ENCODE measurements around the gene GALNT9. TPM values are rescaled to one million over a fixed set of nuclear protein-coding genes. Genes with fewer than 3 reads are reported as not detected.

The GALNT9 gene
- total RNA-seq, 1 donor from 2014 or later = 1.6 TPM

DNA sequence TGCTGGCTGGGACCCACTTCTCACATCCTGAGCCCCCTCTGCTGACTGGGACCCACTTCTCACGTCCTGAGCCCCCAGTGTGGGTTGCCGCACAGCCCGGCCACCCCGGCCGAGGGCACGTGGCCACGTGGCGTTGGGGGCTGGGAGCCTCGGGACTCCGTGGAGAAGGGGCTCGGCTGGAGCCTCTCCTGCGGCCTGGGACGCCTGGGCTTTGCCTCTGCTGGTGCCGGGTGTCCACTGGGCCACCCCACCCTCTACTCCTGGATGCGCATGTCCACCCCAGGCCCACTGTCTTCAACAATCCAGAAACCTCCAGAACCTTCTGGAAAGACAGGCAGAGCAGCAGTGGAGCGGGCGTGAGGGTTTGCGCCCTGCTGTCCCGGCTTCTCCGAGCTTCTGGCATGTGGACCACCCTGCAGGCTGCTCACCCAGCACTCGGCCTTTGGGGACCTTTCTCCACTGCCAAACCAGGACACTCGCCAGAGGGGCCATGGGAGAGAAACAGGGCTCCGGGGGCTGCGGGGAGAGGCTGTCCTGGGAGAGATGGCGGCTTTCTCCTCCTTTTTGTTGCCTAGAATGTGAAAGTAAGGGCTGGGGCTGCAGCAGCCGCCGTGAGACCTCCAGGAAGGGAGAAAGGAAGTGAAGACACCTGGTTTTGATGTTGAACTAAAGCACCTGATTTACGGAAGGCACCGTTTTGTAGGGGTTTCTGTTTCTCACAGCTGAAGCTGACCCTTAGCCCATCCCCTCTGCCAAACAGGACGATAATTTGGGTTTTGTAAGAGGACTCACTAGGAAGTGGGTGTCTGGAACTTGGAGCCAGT lies 155.2 kb downstream of the GALNT9 start:
- H3K4me1 Mint-ChIP-seq (ENCODE audit: unreplicated experiment) = peaks cover 10% of the 10 kb centered on the region
- H3K27me3 Mint-ChIP-seq = peaks cover 34% of the 10 kb centered on the region
- DNase-seq (ENCODE audit: extremely low spot score, unreplicated experiment) = no peak
- TF ChIP-seq, protein P1, sequence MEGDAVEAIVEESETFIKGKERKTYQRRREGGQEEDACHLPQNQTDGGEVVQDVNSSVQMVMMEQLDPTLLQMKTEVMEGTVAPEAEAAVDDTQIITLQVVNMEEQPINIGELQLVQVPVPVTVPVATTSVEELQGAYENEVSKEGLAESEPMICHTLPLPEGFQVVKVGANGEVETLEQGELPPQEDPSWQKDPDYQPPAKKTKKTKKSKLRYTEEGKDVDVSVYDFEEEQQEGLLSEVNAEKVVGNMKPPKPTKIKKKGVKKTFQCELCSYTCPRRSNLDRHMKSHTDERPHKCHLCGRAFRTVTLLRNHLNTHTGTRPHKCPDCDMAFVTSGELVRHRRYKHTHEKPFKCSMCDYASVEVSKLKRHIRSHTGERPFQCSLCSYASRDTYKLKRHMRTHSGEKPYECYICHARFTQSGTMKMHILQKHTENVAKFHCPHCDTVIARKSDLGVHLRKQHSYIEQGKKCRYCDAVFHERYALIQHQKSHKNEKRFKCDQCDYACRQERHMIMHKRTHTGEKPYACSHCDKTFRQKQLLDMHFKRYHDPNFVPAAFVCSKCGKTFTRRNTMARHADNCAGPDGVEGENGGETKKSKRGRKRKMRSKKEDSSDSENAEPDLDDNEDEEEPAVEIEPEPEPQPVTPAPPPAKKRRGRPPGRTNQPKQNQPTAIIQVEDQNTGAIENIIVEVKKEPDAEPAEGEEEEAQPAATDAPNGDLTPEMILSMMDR (conservative IDR thresholded peaks at IDR 0.05) = no peak
- peak overlapping the region; percentile 50 for H3K27ac Mint-ChIP-seq
- peak overlapping the region; percentile 23 for H3K4me3 Mint-ChIP-seq
- H3K9me3 Mint-ChIP-seq = no peaks in the 10 kb centered on the region
- no peaks in the 10 kb centered on the region for H3K36me3 Mint-ChIP-seq

DNA sequence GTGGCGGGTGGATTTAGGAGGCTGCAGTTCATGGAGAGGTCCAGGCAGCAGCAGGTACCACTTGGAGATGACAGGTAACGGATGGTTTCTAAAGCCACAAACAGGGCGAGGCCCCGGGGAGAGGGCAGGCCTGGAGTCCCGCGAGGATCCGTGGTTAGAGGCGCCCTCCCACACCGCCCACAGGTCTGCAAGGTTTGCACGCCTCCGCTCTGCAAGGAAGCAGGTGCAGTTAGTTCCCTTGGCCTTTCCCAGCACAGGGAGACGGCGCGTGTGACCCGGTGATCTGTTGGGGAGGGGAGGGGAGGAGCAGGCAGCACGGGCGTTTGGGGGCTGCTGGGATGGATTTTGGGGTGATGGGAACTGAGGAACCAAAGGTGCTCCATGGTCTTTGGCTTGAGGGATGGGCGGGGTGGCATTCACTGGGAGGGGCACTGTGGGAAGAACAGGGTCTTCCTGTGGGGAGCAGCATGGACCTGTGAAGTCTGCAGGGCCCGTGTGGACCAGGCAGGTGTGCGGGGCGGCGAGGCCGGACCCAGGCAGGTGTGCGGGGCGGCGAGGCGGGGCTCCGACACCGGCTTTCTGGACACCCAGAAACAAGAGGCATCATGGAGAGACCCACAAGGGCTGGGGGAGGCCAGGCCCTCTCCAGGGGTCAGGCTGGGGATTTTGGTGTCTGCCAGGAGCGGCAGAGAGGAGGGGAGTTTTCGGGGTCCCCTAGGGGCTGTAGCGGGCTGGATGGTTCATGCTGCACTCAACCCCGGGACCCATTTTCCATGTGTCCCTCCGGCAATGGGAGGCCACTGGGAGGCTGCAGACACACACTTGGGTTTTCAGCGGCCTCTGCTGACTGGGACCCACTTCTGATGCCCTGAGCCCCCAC lies 156.0 kb downstream of the GALNT9 start:
- Mint-ChIP-seq H3K27me3 (peaks cover 26% of the 10 kb centered on the region), H3K36me3 (no peaks in the 10 kb centered on the region), H3K4me3 (no peak overlapping the region), H3K9me3 (no peaks in the 10 kb centered on the region), H3K27ac (no peak overlapping the region), H3K4me1 (ENCODE audit: unreplicated experiment) (peaks cover 10% of the 10 kb centered on the region)
- TF ChIP-seq, protein P1 (conservative IDR thresholded peaks at IDR 0.05) = no peak
- DNase-seq (ENCODE audit: extremely low spot score, unreplicated experiment) = no peak

DNA sequence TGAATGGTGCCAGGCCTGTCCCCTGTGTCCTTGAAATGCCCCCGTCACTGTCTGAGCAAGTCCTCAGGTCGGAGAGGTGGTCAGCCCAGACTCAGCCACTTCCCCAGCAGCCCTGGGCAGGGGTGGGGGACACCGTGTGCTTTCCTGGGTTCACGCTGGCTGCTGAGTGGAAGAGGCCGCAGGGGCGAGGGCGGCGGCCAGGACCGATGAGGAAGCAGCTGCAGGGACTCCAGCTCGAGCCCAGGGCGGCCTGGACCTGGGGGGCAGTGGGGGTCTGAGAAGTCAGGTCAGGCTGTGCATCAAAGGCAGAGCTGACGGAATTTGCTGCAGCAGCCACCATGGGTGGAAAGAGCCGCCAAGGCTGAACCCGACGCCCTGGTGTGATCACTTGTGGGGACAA lies 156.8 kb downstream of the GALNT9 start:
- TF ChIP-seq, protein P1 (conservative IDR thresholded peaks at IDR 0.05) = no peak
- Mint-ChIP-seq H3K4me1 (ENCODE audit: unreplicated experiment) (peaks cover 10% of the 10 kb centered on the region), H3K4me3 (no peak overlapping the region), H3K27me3 (peaks cover 24% of the 10 kb centered on the region), H3K9me3 (no peaks in the 10 kb centered on the region), H3K36me3 (no peaks in the 10 kb centered on the region), H3K27ac (no peak overlapping the region)
- DNase-seq (ENCODE audit: extremely low spot score, unreplicated experiment) = no peak

DNA sequence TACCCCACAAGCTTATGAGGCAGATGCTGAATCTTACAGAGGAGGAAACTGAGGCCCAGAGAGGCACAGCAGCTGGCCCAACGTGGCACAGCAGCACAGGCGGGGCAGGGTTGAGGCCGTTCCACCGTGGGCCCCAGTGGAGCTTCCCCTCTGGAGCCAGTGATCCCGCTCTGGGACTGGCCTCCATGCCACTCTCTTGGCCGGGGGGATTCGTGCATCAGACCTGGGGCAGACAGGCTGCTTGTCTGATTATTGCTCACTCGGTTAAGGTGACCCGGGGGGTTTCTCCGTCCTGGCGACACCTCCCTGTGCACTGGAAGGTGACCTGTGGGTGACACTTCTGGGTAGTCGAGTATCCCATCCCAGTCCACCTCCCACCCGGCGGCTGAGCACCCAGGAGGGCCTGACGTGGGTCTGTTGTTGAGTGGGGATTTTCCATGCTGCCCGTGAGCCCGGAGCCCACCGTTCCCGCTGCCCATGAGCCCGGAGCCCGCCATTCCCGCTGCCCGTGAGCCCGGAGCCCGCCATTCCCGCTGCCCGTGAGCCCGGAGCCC lies 157.3 kb downstream of the GALNT9 start:
- DNase-seq (ENCODE audit: extremely low spot score, unreplicated experiment) = no peak
- TF ChIP-seq, protein P1 (conservative IDR thresholded peaks at IDR 0.05) = no peak
- peaks cover 10% of the 10 kb centered on the region for H3K4me1 Mint-ChIP-seq (ENCODE audit: unreplicated experiment)
- H3K9me3 Mint-ChIP-seq = no peaks in the 10 kb centered on the region
- H3K36me3 Mint-ChIP-seq = no peaks in the 10 kb centered on the region
- H3K27me3 Mint-ChIP-seq = peaks cover 22% of the 10 kb centered on the region
- H3K4me3 Mint-ChIP-seq = no peak overlapping the region
- H3K27ac Mint-ChIP-seq = no peak overlapping the region

DNA sequence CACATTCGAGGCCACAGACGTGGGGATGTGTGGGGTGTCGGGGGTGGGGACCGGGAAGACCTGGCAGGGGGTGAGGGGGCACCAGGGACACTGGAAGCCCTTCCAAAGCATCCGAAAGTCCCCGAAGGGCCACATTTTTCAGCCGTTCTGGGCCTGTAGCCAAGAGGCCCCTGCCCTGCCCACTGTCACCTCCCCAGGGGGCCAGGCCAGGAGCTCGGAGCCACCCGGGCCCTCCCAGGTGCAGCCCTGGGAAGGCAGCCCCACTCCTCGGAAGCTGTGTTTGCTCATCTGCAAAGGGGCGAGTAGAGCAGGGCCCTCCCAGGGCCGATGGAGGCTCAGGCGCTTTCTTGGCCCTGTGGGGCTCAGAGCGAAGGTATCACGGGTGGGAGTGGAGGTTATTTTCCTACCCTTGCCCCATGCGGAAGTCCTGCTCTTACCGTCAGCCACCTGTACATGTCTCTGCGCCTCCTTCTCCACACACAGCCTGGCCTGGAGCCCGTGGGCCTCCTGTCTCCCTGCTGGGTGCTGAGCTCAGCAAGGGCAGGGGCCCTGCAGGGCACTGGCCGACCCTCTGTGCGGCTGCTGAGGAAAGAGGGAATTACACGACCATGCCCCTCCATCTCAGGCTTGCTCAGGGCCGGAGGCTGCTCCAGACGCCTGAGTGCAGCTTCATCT lies 158.0 kb downstream of the GALNT9 start:
- no peaks in the 10 kb centered on the region for H3K9me3 Mint-ChIP-seq
- no peak overlapping the region for H3K27ac Mint-ChIP-seq
- no peak overlapping the region for H3K4me3 Mint-ChIP-seq
- TF ChIP-seq, protein P1 (conservative IDR thresholded peaks at IDR 0.05) = no peak
- peaks cover 10% of the 10 kb centered on the region for H3K4me1 Mint-ChIP-seq (ENCODE audit: unreplicated experiment)
- DNase-seq (ENCODE audit: extremely low spot score, unreplicated experiment) = no peak
- H3K27me3 Mint-ChIP-seq = peaks cover 19% of the 10 kb centered on the region
- no peaks in the 10 kb centered on the region for H3K36me3 Mint-ChIP-seq
